Loucy (cell line): ENCODE data around the gene NIPBL.

ENCODE experiments used
- EZH2phosphoT487 ChIP-seq: fragments of 200-600 bp; IDR thresholded peaks from 2 replicates; pipeline ENCODE4 v1.6.1; 2018; ENCODE audit warnings: antibody characterized with exemption, mild to moderate bottlenecking, moderate library complexity, borderline replicate concordance
- TF ChIP-seq, protein P1 (sequence below): fragments of 200-600 bp; sonication (generic); conservative IDR thresholded peaks from 2 replicates; pipeline ENCODE4 v1.5.1; 2014; ENCODE audit warnings: mild to moderate bottlenecking, antibody characterized with exemption, low read length

GRCh38 chr5:36902353-36902752, 25.8 kb downstream of the NIPBL start:
- TF ChIP-seq, protein P1, sequence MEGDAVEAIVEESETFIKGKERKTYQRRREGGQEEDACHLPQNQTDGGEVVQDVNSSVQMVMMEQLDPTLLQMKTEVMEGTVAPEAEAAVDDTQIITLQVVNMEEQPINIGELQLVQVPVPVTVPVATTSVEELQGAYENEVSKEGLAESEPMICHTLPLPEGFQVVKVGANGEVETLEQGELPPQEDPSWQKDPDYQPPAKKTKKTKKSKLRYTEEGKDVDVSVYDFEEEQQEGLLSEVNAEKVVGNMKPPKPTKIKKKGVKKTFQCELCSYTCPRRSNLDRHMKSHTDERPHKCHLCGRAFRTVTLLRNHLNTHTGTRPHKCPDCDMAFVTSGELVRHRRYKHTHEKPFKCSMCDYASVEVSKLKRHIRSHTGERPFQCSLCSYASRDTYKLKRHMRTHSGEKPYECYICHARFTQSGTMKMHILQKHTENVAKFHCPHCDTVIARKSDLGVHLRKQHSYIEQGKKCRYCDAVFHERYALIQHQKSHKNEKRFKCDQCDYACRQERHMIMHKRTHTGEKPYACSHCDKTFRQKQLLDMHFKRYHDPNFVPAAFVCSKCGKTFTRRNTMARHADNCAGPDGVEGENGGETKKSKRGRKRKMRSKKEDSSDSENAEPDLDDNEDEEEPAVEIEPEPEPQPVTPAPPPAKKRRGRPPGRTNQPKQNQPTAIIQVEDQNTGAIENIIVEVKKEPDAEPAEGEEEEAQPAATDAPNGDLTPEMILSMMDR: no peak
- TF ChIP-seq EZH2phosphoT487: no peak
